CD14-positive monocyte (primary cell): ENCODE results near the gene GSTK1. TPM values are rescaled to one million over a fixed set of nuclear protein-coding genes. Genes with fewer than 3 reads are reported as not detected.

Experiments used
- DNase-seq, 3 donors: peaks; one replicate each; pipeline ENCODE4 v3.0.0-alpha.2; 2011 to 2022
- H2AFZ ChIP-seq: 2 replicates; pipeline ENCODE4 v1.6.0; 2012; ENCODE audit warnings: mild to moderate bottlenecking, low read depth, low read length, inconsistent platforms; ENCODE audit not compliant: insufficient read depth, poor library complexity, severe bottlenecking
- H3K27ac ChIP-seq, 2 donors: 1 replicate in 1 of 2; 2 replicates in 1 of 2; pipeline ENCODE4 v1.5.1; 2012 to 2013; ENCODE audit warnings: low read length in 2 of 2, control low read depth in 1 of 2, inconsistent platforms in 1 of 2, low read depth in 1 of 2, mild to moderate bottlenecking in 1 of 2
- H3K27me3 ChIP-seq, 2 donors: one replicate each; pipeline versions ENCODE4 v1.6.0 to v1.6.1; 2011 to 2013; ENCODE audit warnings: low read length in 2 of 2; ENCODE audit not compliant: control insufficient read depth in 2 of 2, insufficient read depth in 2 of 2
- H3K36me3 ChIP-seq, 2 donors: replicated peaks in 1 of 2; 1 replicate in 1 of 2; 2 replicates in 1 of 2; pipeline versions ENCODE4 v1.5.1 to v1.6.1; 2012 to 2013; ENCODE audit warnings: low read length in 2 of 2, control low read depth in 1 of 2, inconsistent platforms in 1 of 2, mild to moderate bottlenecking in 1 of 2; ENCODE audit not compliant: insufficient read depth in 2 of 2, control insufficient read depth in 1 of 2
- H3K4me1 ChIP-seq, 2 donors: 1 replicate in 1 of 2; 2 replicates in 1 of 2; pipeline versions ENCODE4 v1.5.1 to v1.6.1; 2012 to 2013; ENCODE audit warnings: low read length in 2 of 2, control low read depth in 1 of 2, inconsistent platforms in 1 of 2, mild to moderate bottlenecking in 1 of 2, moderate library complexity in 1 of 2; ENCODE audit not compliant: insufficient read depth in 2 of 2, control insufficient read depth in 1 of 2
- H3K4me2 ChIP-seq: replicated peaks from 2 replicates; pipeline ENCODE3; 2012; ENCODE audit warnings: low read length, moderate library complexity, mild to moderate bottlenecking; ENCODE audit not compliant: poor library complexity, severe bottlenecking; ENCODE audit errors: extremely low read depth
- H3K4me3 ChIP-seq, 3 experiments: fragments of 200-600 bp in 1 of 3; sonication (generic) in 1 of 3; replicated peaks in 1 of 3; 1 replicate in 2 of 3; 2 replicates in 1 of 3; pipeline ENCODE4 v1.5.1; 2011 to 2013; ENCODE audit warnings: low read length in 3 of 3, mild to moderate bottlenecking in 3 of 3, control low read depth in 2 of 3, low read depth in 2 of 3, inconsistent platforms in 1 of 3, moderate library complexity in 1 of 3
- H3K79me2 ChIP-seq: 2 replicates; pipeline ENCODE4 v1.6.0; 2012; ENCODE audit warnings: mild to moderate bottlenecking, control low read depth, inconsistent platforms, low read length, moderate library complexity; ENCODE audit not compliant: insufficient read depth
- H3K9ac ChIP-seq: 2 replicates; pipeline ENCODE4 v1.6.0; 2017; ENCODE audit warnings: low read length, mild to moderate bottlenecking; ENCODE audit not compliant: insufficient read depth, poor library complexity, severe bottlenecking
- H3K9me3 ChIP-seq, 2 donors: replicated peaks in 1 of 2; 1 replicate in 1 of 2; 2 replicates in 1 of 2; pipeline versions ENCODE4 v1.5.1 to v1.6.1; 2012 to 2013; ENCODE audit warnings: low read length in 2 of 2, control low read depth in 1 of 2; ENCODE audit not compliant: control insufficient read depth in 1 of 2, insufficient read depth in 1 of 2
- H4K20me1 ChIP-seq: 2 replicates; pipeline ENCODE4 v1.6.0; 2012; ENCODE audit warnings: mild to moderate bottlenecking, low read length, control low read depth, moderate library complexity; ENCODE audit not compliant: insufficient read depth
- H3K27ac Mint-ChIP-seq, 7 donors: one replicate each; pipeline ENCODE4 v1.8.0; 2020; ENCODE audit warnings: mild to moderate bottlenecking in 7 of 7, mixed read lengths in 7 of 7, moderate library complexity in 6 of 7, inconsistent platforms in 2 of 7
- H3K27me3 Mint-ChIP-seq, 3 donors: one replicate each; pipeline ENCODE4 v1.8.0; 2021 to 2022; ENCODE audit warnings: low read depth in 3 of 3, mild to moderate bottlenecking in 3 of 3, mixed read lengths in 3 of 3, moderate library complexity in 3 of 3, inconsistent platforms in 1 of 3
- H3K36me3 Mint-ChIP-seq, 2 donors: one replicate each; pipeline ENCODE4 v1.8.0; 2020; ENCODE audit warnings: mixed read lengths in 2 of 2, inconsistent platforms in 1 of 2, mild to moderate bottlenecking in 1 of 2
- H3K4me1 Mint-ChIP-seq: one replicate; pipeline ENCODE4 v1.8.0; 2020; ENCODE audit warnings: mild to moderate bottlenecking, mixed read lengths
- H3K4me3 Mint-ChIP-seq, 2 donors: one replicate each; pipeline ENCODE4 v1.8.0; 2020; ENCODE audit warnings: mild to moderate bottlenecking in 2 of 2, mixed read lengths in 2 of 2, moderate library complexity in 1 of 2
- H3K9me3 Mint-ChIP-seq, 7 donors: one replicate each; pipeline ENCODE4 v1.8.0; 2020 to 2022; ENCODE audit warnings: mixed read lengths in 7 of 7, mild to moderate bottlenecking in 6 of 7, moderate library complexity in 6 of 7, inconsistent platforms in 2 of 7
- CTCF ChIP-seq: fragments of 200-600 bp; IDR thresholded peaks from one replicate; pipeline ENCODE4 v1.8.0; 2022; ENCODE audit warnings: antibody characterized with exemption, mild to moderate bottlenecking
- WGBS: methylation state at CpG from one replicate; pipeline ENCODE4 v1.1.5; 2013; ENCODE audit warnings: missing lambda C conversion rate; ENCODE audit not compliant: insufficient coverage; 5-methylcytosine and 5-hydroxymethylcytosine counted together
- intact Hi-C, 2 donors: fragments of 100-400 bp; cut with micrococcal nuclease; formaldehyde crosslinking; loops; one replicate each; pipeline versions ENCODE4 v1.15.0 to v1.15.1; 2023
- polyA plus RNA-seq, 3 donors: library from polyadenylated mRNA; depleted of rRNA in 1 of 3; unstranded in 2 of 3; stranded (reverse) in 1 of 3; fragments of 300-500 nt in 2 of 3; fragments of >200 nt in 1 of 3; fragmentation: Illumina TruSeq in 2 of 3; gene quantifications; 1 replicate in 2 of 3; 2 replicates in 1 of 3; pipeline ENCODE4 v1.2.3, GENCODE V29; 2012 to 2021

Gene GSTK1
- polyA plus RNA-seq, 3 donors = 413 to 547 (median 427) TPM

GRCh38 chr7:143295870-143296269 lies 32.6 kb downstream of the GSTK1 start:
- DNase-seq = no peak
- H3K4me3 Mint-ChIP-seq = no peak overlapping the region
- no peak overlapping the region for H2AFZ ChIP-seq
- peak overlapping the region in 1 of 2 donors; percentile 57 for H3K27ac ChIP-seq
- no peak for TF ChIP-seq CTCF
- H3K36me3 ChIP-seq = peaks cover 53 to 99% of the 10 kb centered on the region in 2 donors
- peaks cover 36 to 52% of the 10 kb centered on the region in 2 donors for H3K4me1 ChIP-seq
- H3K27ac Mint-ChIP-seq = peak overlapping the region in 6 of 7 donors; percentile 23 to 86 (median 64)
- H3K79me2 ChIP-seq = peaks cover 95% of the 10 kb centered on the region
- H3K9me3 Mint-ChIP-seq = peaks cover 0 to 3% (median 0%) of the 10 kb centered on the region in 7 donors
- no peaks in the 10 kb centered on the region for H3K27me3 Mint-ChIP-seq
- H3K27me3 ChIP-seq = no peaks in the 10 kb centered on the region
- H3K9ac ChIP-seq = no peak overlapping the region
- peaks cover 65 to 92% of the 10 kb centered on the region in 2 donors for H3K36me3 Mint-ChIP-seq
- no peak overlapping the region for H3K4me3 ChIP-seq
- H4K20me1 ChIP-seq = no peaks in the 10 kb centered on the region
- H3K4me1 Mint-ChIP-seq = peaks cover 58% of the 10 kb centered on the region
- H3K4me2 ChIP-seq = no peak overlapping the region
- H3K9me3 ChIP-seq = no peaks in the 10 kb centered on the region
- intact Hi-C loops = no loop called here

- Histone ChIP-seq H3K4me2 (no peak overlapping the region), H3K9ac (no peak overlapping the region)
- peaks cover 64 to 94% of the 10 kb centered on the region in 2 donors for H3K36me3 Mint-ChIP-seq
Measured at GRCh38 chr7:143296686-143297085, 33.4 kb downstream of the GSTK1 start.

More at GRCh38 chr7:143296686-143297085, 33.4 kb downstream of the GSTK1 start:
- peaks cover 89% of the 10 kb centered on the region for H3K79me2 ChIP-seq
- no peak for DNase-seq
- H3K4me1 Mint-ChIP-seq = peaks cover 58% of the 10 kb centered on the region
- H3K9me3 Mint-ChIP-seq = peaks cover 0 to 3% (median 0%) of the 10 kb centered on the region in 7 donors
- H3K27ac Mint-ChIP-seq = peak overlapping the region in 4 of 7 donors; percentile 19 to 86 (median 40)
- H4K20me1 ChIP-seq = no peaks in the 10 kb centered on the region
- WGBS = no CpG with 5 or more reads among the region's 2 CpGs
- H3K27me3 Mint-ChIP-seq = no peaks in the 10 kb centered on the region
- H3K9me3 ChIP-seq = no peaks in the 10 kb centered on the region
- peaks cover 38 to 59% of the 10 kb centered on the region in 2 donors for H3K4me1 ChIP-seq
- no peaks in the 10 kb centered on the region for H3K27me3 ChIP-seq
- no peak overlapping the region for H2AFZ ChIP-seq
- peaks cover 53 to 97% of the 10 kb centered on the region in 2 donors for H3K36me3 ChIP-seq
- intact Hi-C loops = no loop called here
- peak overlapping the region in 1 of 2 donors; percentile 57 for H3K27ac ChIP-seq
- TF ChIP-seq CTCF = no peak
- H3K4me3 ChIP-seq = peak overlapping the region in 1 of 3 experiments; percentile 6
- H3K4me3 Mint-ChIP-seq = no peak overlapping the region
